A549 (cell line): ENCODE measurements around the gene PDE6C. TPM values are rescaled to one million over a fixed set of nuclear protein-coding genes. Genes with fewer than 3 reads are reported as not detected.
A peak's percentile ranks its signal among the peaks of the same experiment; 100 is the strongest.

Experiments used
- ATAC-seq, 2 experiments: fragments of 200-7000 bp in 1 of 2; fragments of >200 bp in 1 of 2; cut with Nextera tagmentation in 1 of 2; cut with Tn5 transposase in 1 of 2; 3 replicates each; pipeline versions ENCODE4 v1.8.0 to v1.9.1; 2018 to 2020; ENCODE audit warnings: mild to moderate bottlenecking in 1 of 2, moderate library complexity in 1 of 2
- CTCF ChIA-PET: fragments of 300-600 bp; sonication (Branson Sonifier 250); formaldehyde crosslinking; extraction: SDS; loops from one replicate; lab custom pipeline; 2021; ENCODE audit warnings: antibody characterized with exemption, inconsistent platforms; lab: Yijun Ruan, JAX
- POLR2A ChIA-PET: fragments of 350-600 bp; formaldehyde crosslinking; extraction: SDS; loops from one replicate; lab custom pipeline; 2021; ENCODE audit warnings: antibody characterized with exemption, inconsistent platforms; lab: Yijun Ruan, JAX
- DNase-seq, 2 experiments: peaks; one replicate each; pipeline versions ENCODE4 v3.0.0 to v3.0.0-alpha.2; 2011 to 2016; ENCODE audit warnings: low read depth in 1 of 2, low spot score in 1 of 2
- FAIRE-seq: peaks from 2 replicates; lab custom pipeline; 2011; peaks lifted over from hg19 to GRCh38; lab: Jason Lieb, UNC
- H3K27ac ChIP-seq, 2 experiments: fragments of >200 bp; sonication (Bioruptor Twin); formaldehyde crosslinking; 3 replicates each; pipeline ENCODE4 v1.5.1; 2016 to 2017
- H3K4me1 ChIP-seq: fragments of >200 bp; sonication (Bioruptor Twin); formaldehyde crosslinking; 3 replicates; pipeline ENCODE4 v1.6.1; 2016
- H3K4me2 ChIP-seq: fragments of >200 bp; sonication (Bioruptor Twin); formaldehyde crosslinking; 3 replicates; pipeline ENCODE4 v1.6.1; 2016
- H3K4me3 ChIP-seq: fragments of >200 bp; sonication (Bioruptor Twin); formaldehyde crosslinking; 3 replicates; pipeline ENCODE4 v1.5.1; 2016
- H3K9me3 ChIP-seq: fragments of >200 bp; sonication (Bioruptor Twin); formaldehyde crosslinking; 3 replicates; pipeline ENCODE4 v1.6.1; 2016
- CEBPB ChIP-seq, 2 experiments: fragments of >200 bp in 1 of 2; sonication (Bioruptor Twin) in 1 of 2; formaldehyde crosslinking in 1 of 2; IDR thresholded peaks; 2 replicates each; pipeline ENCODE4 v1.6.1; 2012 to 2016
- EP300 ChIP-seq, 2 experiments: fragments of >200 bp; sonication (Bioruptor Twin); formaldehyde crosslinking; IDR thresholded peaks; 2 replicates in 1 of 2; 3 replicates in 1 of 2; pipeline ENCODE4 v1.6.1; 2016 to 2017
- ESRRA ChIP-seq: fragments of 150-350 bp; IDR thresholded peaks from 2 replicates; pipeline ENCODE4 v1.6.1; 2014; ENCODE audit warnings: mild to moderate bottlenecking, low read length, borderline replicate concordance
- FOSL2 ChIP-seq, 2 experiments: fragments of 450-650 bp in 1 of 2; fragments of >200 bp in 1 of 2; sonication (Bioruptor Twin) in 1 of 2; formaldehyde crosslinking; IDR thresholded peaks; 2 replicates each; pipeline versions ENCODE4 v1.5.0 to v1.6.1; 2016 to 2020; ENCODE audit warnings: mild to moderate bottlenecking in 1 of 2, moderate library complexity in 1 of 2
- FOXS1 ChIP-seq: fragments of 250-450 bp; sonication (Bioruptor Pico); IDR thresholded peaks from 2 replicates; pipeline ENCODE4 v1.5.0; 2020; ENCODE audit warnings: mild to moderate bottlenecking, moderate library complexity
- HDAC2 ChIP-seq: fragments of 200-600 bp; sonication (generic); IDR thresholded peaks from 2 replicates; pipeline ENCODE4 v1.6.1; 2016
- JUN ChIP-seq, 2 experiments: fragments of >200 bp; sonication (Bioruptor Twin); formaldehyde crosslinking; IDR thresholded peaks; 2 replicates in 1 of 2; 3 replicates in 1 of 2; pipeline ENCODE4 v1.6.1; 2016 to 2017
- KDM5A ChIP-seq: fragments of 200-600 bp; sonication (generic); IDR thresholded peaks from 2 replicates; pipeline ENCODE4 v1.6.1; 2016; ENCODE audit warnings: antibody characterized with exemption, mild to moderate bottlenecking
- MAFK ChIP-seq: fragments of 450-650 bp; IDR thresholded peaks from 2 replicates; pipeline ENCODE4 v1.6.1; 2014; ENCODE audit not compliant: partially characterized antibody
- MAZ ChIP-seq: fragments of 150-350 bp; IDR thresholded peaks from 2 replicates; pipeline ENCODE4 v1.6.1; 2014; ENCODE audit warnings: antibody characterized with exemption, low read depth, low read length, borderline replicate concordance
- MYC ChIP-seq: IDR thresholded peaks from 2 replicates; pipeline ENCODE4 v1.6.1; 2012; ENCODE audit warnings: mild to moderate bottlenecking, inconsistent platforms, low read length, improper control_type of control experiment, borderline replicate concordance
- NPAS2 ChIP-seq: fragments of 250-450 bp; sonication (Bioruptor Pico); IDR thresholded peaks from 2 replicates; pipeline ENCODE4 v1.8.0; 2022; ENCODE audit warnings: mild to moderate bottlenecking, moderate library complexity, borderline replicate concordance
- POLR2A ChIP-seq: IDR thresholded peaks from 2 replicates; pipeline ENCODE4 v1.6.1; 2012; ENCODE audit warnings: mild to moderate bottlenecking, low read length
- POLR2AphosphoS2 ChIP-seq: conservative IDR thresholded peaks from 2 replicates; pipeline ENCODE4 v1.6.1; 2012; ENCODE audit warnings: low read length, improper control_type of control experiment, inconsistent platforms
- RAD21 ChIP-seq, 2 experiments: fragments of >200 bp in 1 of 2; sonication (Bioruptor Twin) in 1 of 2; formaldehyde crosslinking in 1 of 2; IDR thresholded peaks in 1 of 2; conservative IDR thresholded peaks in 1 of 2; 2 replicates in 1 of 2; 3 replicates in 1 of 2; pipeline ENCODE4 v1.6.1; 2012 to 2018; ENCODE audit warnings: inconsistent platforms in 1 of 2
- RFX5 ChIP-seq: fragments of 450-650 bp; IDR thresholded peaks from 2 replicates; pipeline ENCODE4 v1.7.1; 2014; ENCODE audit warnings: antibody characterized with exemption, mild to moderate bottlenecking, moderate library complexity
- RNF2 ChIP-seq: fragments of 200-600 bp; sonication (generic); IDR thresholded peaks from 2 replicates; pipeline ENCODE4 v1.6.1; 2016; ENCODE audit warnings: low read depth, mild to moderate bottlenecking, antibody characterized with exemption, moderate library complexity, borderline replicate concordance
- ZC3H11A ChIP-seq: fragments of 450-650 bp; IDR thresholded peaks from 2 replicates; pipeline ENCODE4 v1.6.1; 2014; ENCODE audit warnings: antibody characterized with exemption, mild to moderate bottlenecking
- ZFP36 ChIP-seq: fragments of 450-650 bp; IDR thresholded peaks from 2 replicates; pipeline ENCODE4 v1.6.1; 2014; ENCODE audit warnings: borderline replicate concordance; ENCODE audit not compliant: partially characterized antibody
- ZNF302 ChIP-seq: fragments of 250-450 bp; sonication (Bioruptor Pico); IDR thresholded peaks from 2 replicates; pipeline ENCODE4 v1.9.0; 2021; ENCODE audit warnings: inconsistent platforms, mild to moderate bottlenecking, moderate library complexity
- WGBS: methylation state at CpG from one replicate; pipeline ENCODE4 v1.1.6; 2017; ENCODE audit errors: missing lambda C conversion rate; 5-methylcytosine and 5-hydroxymethylcytosine counted together
- polyA plus RNA-seq, 4 experiments: library from polyadenylated mRNA; depleted of rRNA in 3 of 4; stranded (reverse); fragments of >200 nt; fragmentation: RNase III in 1 of 4; extraction: RNeasy Plus Mini Kit Qiagen cat#74134 plus additional on column Dnase treatment in 1 of 4; gene quantifications; 2 replicates in 3 of 4; 3 replicates in 1 of 4; pipeline ENCODE4 v1.2.3, GENCODE V29; 2011 to 2017
- TF ChIP-seq, protein P1 (sequence below): IDR thresholded peaks from 2 replicates; pipeline ENCODE4 v1.6.1; 2012
- TF ChIP-seq, protein P2 (sequence below): IDR thresholded peaks from 2 replicates; pipeline ENCODE4 v1.6.1; 2012; ENCODE audit warnings: low read depth, borderline replicate concordance
- TF ChIP-seq, protein P3 (sequence below): fragments of 250-450 bp; sonication (Bioruptor Pico); IDR thresholded peaks from 2 replicates; pipeline ENCODE4 v1.5.0; 2021; ENCODE audit warnings: mild to moderate bottlenecking, moderate library complexity, borderline replicate concordance
- TF ChIP-seq, protein P4 (sequence below): fragments of >200 bp; sonication (Bioruptor Twin); formaldehyde crosslinking; IDR thresholded peaks from 2 replicates; pipeline ENCODE4 v1.6.1; 2016
- TF ChIP-seq, protein P5 (sequence below): fragments of >200 bp; sonication (Bioruptor Twin); formaldehyde crosslinking; IDR thresholded peaks from 3 replicates; pipeline ENCODE4 v1.6.1; 2016
- TF ChIP-seq, protein P6 (sequence below): fragments of 250-450 bp; sonication (Bioruptor Pico); IDR thresholded peaks from 2 replicates; pipeline ENCODE4 v1.5.0; 2020; ENCODE audit warnings: low read depth, mild to moderate bottlenecking, moderate library complexity

The PDE6C gene
- polyA plus RNA-seq, 2 of the 4 experiments (the other 2 are of a cell fraction) = not detected

DNA sequence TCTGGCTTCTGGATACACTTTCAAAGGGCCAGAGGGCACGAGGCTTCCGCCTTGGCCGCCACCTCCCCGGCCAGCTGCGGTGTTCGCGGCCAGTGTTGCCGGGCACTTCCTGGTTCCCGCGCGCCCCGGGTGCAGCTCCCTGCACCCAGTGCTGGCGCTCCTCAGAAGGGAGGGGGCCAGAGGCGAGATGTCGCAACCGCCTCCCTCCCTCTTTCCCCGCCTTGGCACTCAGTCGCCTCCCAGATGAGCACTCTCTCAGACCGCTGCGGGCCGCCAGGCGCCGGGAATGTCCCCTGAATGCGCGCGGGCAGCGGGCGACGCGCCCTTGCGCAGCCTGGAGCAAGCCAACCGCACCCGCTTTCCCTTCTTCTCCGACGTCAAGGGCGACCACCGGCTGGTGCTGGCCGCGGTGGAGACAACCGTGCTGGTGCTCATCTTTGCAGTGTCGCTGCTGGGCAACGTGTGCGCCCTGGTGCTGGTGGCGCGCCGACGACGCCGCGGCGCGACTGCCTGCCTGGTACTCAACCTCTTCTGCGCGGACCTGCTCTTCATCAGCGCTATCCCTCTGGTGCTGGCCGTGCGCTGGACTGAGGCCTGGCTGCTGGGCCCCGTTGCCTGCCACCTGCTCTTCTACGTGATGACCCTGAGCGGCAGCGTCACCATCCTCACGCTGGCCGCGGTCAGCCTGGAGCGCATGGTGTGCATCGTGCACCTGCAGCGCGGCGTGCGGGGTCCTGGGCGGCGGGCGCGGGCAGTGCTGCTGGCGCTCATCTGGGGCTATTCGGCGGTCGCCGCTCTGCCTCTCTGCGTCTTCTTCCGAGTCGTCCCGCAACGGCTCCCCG lies 45.7 kb upstream of the PDE6C start, which contains the start of gene FFAR4:
Gene FFAR4, plus strand, starts transcription at position 231 of the 842 bp plus-strand sequence. Its CDS starts 56 bp downstream, at position 287.
- no peak for FAIRE-seq
- Histone ChIP-seq H3K4me2 (peak within 1 kb of the TSS; percentile 74), H3K4me3 (peak within 1 kb of the TSS; percentile 33), H3K9me3 (no peaks in the 10 kb centered on the region), H3K27ac (peak within 1 kb of the TSS; percentile 44 to 67; a peak in 5 of 6 replicates), H3K4me1 (no peaks in the 10 kb centered on the region)
- peak; percentile 50 to 60 for DNase-seq
- peak; percentile 70 to 84; a peak in 5 of 6 replicates for ATAC-seq
- TF ChIP-seq HDAC2 (peak; percentile 99), JUN (IDR thresholded peaks at IDR 0.05) (0 out of 5 replicates have a peak, but pooled peaks of 1 of the 2 experiments have one; percentile 24), POLR2A (peak; percentile 28; the same call in 1 of the 2 replicates), MYC (no peak), CEBPB (IDR thresholded peaks at IDR 0.05) (peak in 1 of 2 experiments; percentile 72; a peak in 2 of 4 replicates), ZC3H11A (no peak), POLR2AphosphoS2 (no peak), KDM5A (no peak)
- TF ChIP-seq, protein P1, sequence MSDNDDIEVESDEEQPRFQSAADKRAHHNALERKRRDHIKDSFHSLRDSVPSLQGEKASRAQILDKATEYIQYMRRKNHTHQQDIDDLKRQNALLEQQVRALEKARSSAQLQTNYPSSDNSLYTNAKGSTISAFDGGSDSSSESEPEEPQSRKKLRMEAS = peak; percentile 67; the same call in 1 of the 2 replicates
- TF ChIP-seq, protein P2, sequence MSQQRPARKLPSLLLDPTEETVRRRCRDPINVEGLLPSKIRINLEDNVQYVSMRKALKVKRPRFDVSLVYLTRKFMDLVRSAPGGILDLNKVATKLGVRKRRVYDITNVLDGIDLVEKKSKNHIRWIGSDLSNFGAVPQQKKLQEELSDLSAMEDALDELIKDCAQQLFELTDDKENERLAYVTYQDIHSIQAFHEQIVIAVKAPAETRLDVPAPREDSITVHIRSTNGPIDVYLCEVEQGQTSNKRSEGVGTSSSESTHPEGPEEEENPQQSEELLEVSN = peak; percentile 70
- ChIA-PET CTCF (interaction anchor here (0.8 to 1.8 kb wide), 3 partner anchors 11 to 37 kb away, joined by 3 to 6 read pairs (median 3); no protein-coding TSS in a partner anchor), POLR2A (interaction anchor here (1.8 kb wide), 1 partner anchor 12 kb away, joined by 6 read pairs; no protein-coding TSS in a partner anchor)
- 23% methylated on average over 33 of the region's 85 CpGs for WGBS

DNA sequence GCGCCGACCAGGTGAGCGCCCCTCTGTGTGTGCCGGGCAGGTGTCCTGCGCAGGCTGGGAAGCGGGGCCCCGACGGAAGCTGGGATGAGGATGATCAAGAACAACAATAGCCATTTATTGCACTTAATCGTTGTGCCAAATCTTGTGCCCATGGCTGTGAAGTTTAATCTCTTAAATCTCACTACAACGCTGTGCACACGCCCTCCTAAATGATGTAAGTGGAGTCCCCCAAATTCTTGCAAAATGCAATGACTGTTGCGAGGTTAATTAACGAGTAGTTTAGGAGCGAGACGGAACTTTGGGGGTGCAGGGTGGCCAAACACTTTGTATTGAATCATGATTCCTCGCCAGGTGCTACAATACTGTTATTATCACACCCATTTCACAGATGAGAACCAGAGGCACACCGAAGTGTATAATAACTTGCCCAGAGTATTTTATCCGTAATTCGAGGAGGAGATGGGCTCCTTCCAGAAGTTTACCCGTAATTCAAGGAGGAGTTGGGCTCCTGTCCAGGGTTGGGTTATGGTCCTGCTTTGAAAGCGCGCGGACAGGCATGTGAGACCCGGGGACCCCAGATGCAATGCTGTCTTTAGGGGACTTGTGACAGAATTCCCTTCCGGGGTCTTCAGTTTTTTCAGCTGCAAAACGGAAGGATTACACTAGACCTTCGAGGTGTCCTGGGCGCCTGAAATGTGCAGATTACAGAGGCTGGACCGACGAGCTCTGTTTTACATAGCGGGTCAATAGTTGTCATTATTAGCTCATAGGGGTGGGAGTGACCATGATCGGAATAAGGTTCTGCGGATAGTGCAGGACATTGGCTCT lies 44.8 kb upstream of the PDE6C start:
- no peak overlapping the region for H3K27ac ChIP-seq
- WGBS = 71% methylated on average over 33 of the region's 33 CpGs
- no peak for TF ChIP-seq POLR2AphosphoS2
- TF ChIP-seq CEBPB (IDR thresholded peaks at IDR 0.05) = no peak
- no peak for TF ChIP-seq MAZ
- TF ChIP-seq POLR2A = no peak
- no peak for TF ChIP-seq FOSL2 (IDR thresholded peaks at IDR 0.05)
- no peak for TF ChIP-seq FOSL2 (CRISPR knock-in tag; IDR thresholded peaks at IDR 0.05)
- TF ChIP-seq, protein P3, sequence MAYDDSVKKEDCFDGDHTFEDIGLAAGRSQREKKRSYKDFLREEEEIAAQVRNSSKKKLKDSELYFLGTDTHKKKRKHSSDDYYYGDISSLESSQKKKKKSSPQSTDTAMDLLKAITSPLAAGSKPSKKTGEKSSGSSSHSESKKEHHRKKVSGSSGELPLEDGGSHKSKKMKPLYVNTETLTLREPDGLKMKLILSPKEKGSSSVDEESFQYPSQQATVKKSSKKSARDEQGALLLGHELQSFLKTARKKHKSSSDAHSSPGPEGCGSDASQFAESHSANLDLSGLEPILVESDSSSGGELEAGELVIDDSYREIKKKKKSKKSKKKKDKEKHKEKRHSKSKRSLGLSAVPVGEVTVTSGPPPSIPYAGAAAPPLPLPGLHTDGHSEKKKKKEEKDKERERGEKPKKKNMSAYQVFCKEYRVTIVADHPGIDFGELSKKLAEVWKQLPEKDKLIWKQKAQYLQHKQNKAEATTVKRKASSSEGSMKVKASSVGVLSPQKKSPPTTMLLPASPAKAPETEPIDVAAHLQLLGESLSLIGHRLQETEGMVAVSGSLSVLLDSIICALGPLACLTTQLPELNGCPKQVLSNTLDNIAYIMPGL (CRISPR knock-in tag) = no peak
- TF ChIP-seq, protein P4, sequence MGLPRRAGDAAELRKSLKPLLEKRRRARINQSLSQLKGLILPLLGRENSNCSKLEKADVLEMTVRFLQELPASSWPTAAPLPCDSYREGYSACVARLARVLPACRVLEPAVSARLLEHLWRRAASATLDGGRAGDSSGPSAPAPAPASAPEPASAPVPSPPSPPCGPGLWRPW = no peak
- TF ChIP-seq RAD21 (conservative IDR thresholded peaks at IDR 0.05 in 1 of 2, IDR thresholded peaks at IDR 0.05 in 1 of 2) = no peak
- no peak for TF ChIP-seq RFX5
- no peak for TF ChIP-seq NPAS2
- no peak for TF ChIP-seq EP300 (IDR thresholded peaks at IDR 0.05)
- TF ChIP-seq MAFK = no peak
- no peak for TF ChIP-seq ZFP36
- TF ChIP-seq, protein P5, sequence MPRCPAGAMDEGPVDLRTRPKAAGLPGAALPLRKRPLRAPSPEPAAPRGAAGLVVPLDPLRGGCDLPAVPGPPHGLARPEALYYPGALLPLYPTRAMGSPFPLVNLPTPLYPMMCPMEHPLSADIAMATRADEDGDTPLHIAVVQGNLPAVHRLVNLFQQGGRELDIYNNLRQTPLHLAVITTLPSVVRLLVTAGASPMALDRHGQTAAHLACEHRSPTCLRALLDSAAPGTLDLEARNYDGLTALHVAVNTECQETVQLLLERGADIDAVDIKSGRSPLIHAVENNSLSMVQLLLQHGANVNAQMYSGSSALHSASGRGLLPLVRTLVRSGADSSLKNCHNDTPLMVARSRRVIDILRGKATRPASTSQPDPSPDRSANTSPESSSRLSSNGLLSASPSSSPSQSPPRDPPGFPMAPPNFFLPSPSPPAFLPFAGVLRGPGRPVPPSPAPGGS = no peak
- TF ChIP-seq, protein P6, sequence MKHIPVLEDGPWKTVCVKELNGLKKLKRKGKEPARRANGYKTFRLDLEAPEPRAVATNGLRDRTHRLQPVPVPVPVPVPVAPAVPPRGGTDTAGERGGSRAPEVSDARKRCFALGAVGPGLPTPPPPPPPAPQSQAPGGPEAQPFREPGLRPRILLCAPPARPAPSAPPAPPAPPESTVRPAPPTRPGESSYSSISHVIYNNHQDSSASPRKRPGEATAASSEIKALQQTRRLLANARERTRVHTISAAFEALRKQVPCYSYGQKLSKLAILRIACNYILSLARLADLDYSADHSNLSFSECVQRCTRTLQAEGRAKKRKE (CRISPR knock-in tag) = no peak
- no peak for TF ChIP-seq FOXS1 (CRISPR knock-in tag)
- TF ChIP-seq ZNF302 (CRISPR knock-in tag) = no peak
- TF ChIP-seq ESRRA = no peak
- TF ChIP-seq RNF2 = no peak
- TF ChIP-seq, all 56 proteins: peak for 0
- peak overlapping the region; percentile 33 for H3K4me3 ChIP-seq
- no peak for ATAC-seq
- peak overlapping the region; percentile 74 for H3K4me2 ChIP-seq
- ChIA-PET CTCF (interaction anchor here (0.8 to 1.5 kb wide), 3 partner anchors 12 to 113 kb away, joined by 3 to 5 read pairs (median 3); no protein-coding TSS in a partner anchor), POLR2A (no interaction called here)
- no peak for DNase-seq
- H3K9me3 ChIP-seq = no peaks in the 10 kb centered on the region
- FAIRE-seq = no peak
- no peaks in the 10 kb centered on the region for H3K4me1 ChIP-seq
